NCI-H2081 (cell line): ENCODE data around the gene TTLL1.
A peak's percentile ranks its signal among the peaks of the same experiment; 100 is the strongest.
"Not testable (repeated sequence)": the region's sequence is repeated elsewhere in the genome, so short reads cannot be mapped to it uniquely, and the experiment has no call there.

Experiments used
- DNase-seq, 2 experiments: peaks; one replicate each; lab custom pipeline; 2025; lab: John Stamatoyannopoulos, UW

TTLL1 gene

GRCh38 chr22:43066844-43067385 is 22.3 kb downstream of the TTLL1 start:
- DNase-seq: no peak

- no peak for DNase-seq
Measured at GRCh38 chr22:43066134-43066533, 23.1 kb downstream of the TTLL1 start.

GRCh38 chr22:43060183-43060582 is 29.0 kb downstream of the TTLL1 start:
- DNase-seq: peak in 1 of 2 experiments; percentile 24

GRCh38 chr22:43057641-43058040 is 31.6 kb downstream of the TTLL1 start:
- no peak for DNase-seq

GRCh38 chr22:43053176-43053575 is 36.0 kb downstream of the TTLL1 start:
- no peak for DNase-seq

GRCh38 chr22:43050995-43051394 is 38.2 kb downstream of the TTLL1 start:
- no peak for DNase-seq

GRCh38 chr22:43047605-43048004 is 41.6 kb downstream of the TTLL1 start:
- no peak for DNase-seq

- DNase-seq: no peak
Measured at GRCh38 chr22:43044290-43044712, 44.9 kb downstream of the TTLL1 start.

GRCh38 chr22:43042101-43042780 is 47.0 kb downstream of the TTLL1 start:
- peak; percentile 46 to 77 for DNase-seq

GRCh38 chr22:43039800-43040199 is 49.4 kb downstream of the TTLL1 start:
- DNase-seq: peak; percentile 47 to 66

GRCh38 chr22:43038325-43038724 is 50.9 kb downstream of the TTLL1 start:
- DNase-seq: no peak

- peak in 1 of 2 experiments; percentile 16 for DNase-seq
Measured at GRCh38 chr22:43036282-43036829, 52.8 kb downstream of the TTLL1 start.

- no peak for DNase-seq
Measured at GRCh38 chr22:43035250-43035649, 53.9 kb downstream of the TTLL1 start.

GRCh38 chr22:43031617-43032016 is 57.6 kb downstream of the TTLL1 start:
- DNase-seq: no peak

- DNase-seq: no peak
Measured at GRCh38 chr22:43018615-43019014, 70.6 kb downstream of the TTLL1 start.

GRCh38 chr22:43017525-43018460 is 71.4 kb downstream of the TTLL1 start:
- no peak for DNase-seq

- not testable (repeated sequence) for DNase-seq
Measured at GRCh38 chr22:43016150-43016549, 73.0 kb downstream of the TTLL1 start.

GRCh38 chr22:43015677-43016042 is 73.5 kb downstream of the TTLL1 start:
- no peak for DNase-seq

- peak; percentile 92 to 96 for DNase-seq
Measured at GRCh38 chr22:43014869-43015676, 74.1 kb downstream of the TTLL1 start, which contains the start of gene PACSIN2. PACSIN2 (minus strand) TSS chr22:43015149; CDS start chr22:42912080, 103,069 bp downstream.

GRCh38 chr22:43014316-43014868 is 74.8 kb downstream of the TTLL1 start:
- no peak for DNase-seq
